ENCODE measurements around the gene DAND5. TPM values are rescaled to one million over a fixed set of nuclear protein-coding genes. Genes with fewer than 3 reads are reported as not detected.

Gene DAND5
- total RNA-seq, 1 donor from 2014 or later: 0.10 TPM

DNA sequence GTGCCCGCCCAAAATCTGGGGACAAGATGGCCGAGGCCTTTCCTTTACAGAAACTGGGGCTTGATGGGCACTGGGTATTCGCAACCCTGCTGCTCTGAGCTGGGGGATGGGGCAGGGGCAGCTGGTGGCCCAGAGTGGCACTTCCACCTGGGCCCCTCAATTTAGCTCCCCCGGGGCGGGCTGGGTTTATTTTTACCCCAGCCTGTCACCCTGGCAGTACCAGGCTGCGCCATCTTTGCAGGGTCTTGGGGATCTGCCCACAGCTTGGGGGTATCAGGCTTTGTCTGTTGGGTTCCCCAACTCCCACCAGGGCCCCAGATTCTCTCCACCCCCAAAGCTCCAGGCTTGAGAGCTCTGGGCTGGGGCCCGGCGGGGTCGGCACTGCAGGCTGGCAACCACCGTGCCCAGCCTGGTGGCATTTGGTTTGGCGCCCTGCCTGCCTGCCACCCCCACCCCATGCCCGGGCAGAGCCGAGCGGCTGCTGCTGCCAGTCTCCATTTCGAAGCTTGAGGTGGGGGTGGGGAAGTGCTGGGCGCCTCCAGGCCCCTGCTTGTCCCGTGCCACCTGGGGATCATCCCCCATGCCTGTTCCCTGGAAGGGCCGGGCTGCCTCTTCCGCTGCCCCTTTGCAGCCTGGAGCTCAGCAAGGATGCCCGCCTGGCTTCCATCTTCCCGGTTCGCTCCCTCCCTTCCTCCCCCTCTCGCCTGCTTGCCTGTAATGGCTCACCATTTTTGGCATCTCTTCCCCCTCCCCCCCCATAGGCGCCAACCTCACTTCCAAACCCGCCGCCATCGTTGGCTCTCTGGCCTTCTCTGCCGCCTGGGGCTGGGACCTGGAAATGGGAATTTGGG lies 37.3 kb downstream of the DAND5 start:
- intact Hi-C loops (cut with micrococcal nuclease): no loop called here

- intact Hi-C loops (cut with micrococcal nuclease): no loop called here
These were observed 38.1 kb downstream of the DAND5 start for GRCh38 chr19:13007292-13008045.

DNA sequence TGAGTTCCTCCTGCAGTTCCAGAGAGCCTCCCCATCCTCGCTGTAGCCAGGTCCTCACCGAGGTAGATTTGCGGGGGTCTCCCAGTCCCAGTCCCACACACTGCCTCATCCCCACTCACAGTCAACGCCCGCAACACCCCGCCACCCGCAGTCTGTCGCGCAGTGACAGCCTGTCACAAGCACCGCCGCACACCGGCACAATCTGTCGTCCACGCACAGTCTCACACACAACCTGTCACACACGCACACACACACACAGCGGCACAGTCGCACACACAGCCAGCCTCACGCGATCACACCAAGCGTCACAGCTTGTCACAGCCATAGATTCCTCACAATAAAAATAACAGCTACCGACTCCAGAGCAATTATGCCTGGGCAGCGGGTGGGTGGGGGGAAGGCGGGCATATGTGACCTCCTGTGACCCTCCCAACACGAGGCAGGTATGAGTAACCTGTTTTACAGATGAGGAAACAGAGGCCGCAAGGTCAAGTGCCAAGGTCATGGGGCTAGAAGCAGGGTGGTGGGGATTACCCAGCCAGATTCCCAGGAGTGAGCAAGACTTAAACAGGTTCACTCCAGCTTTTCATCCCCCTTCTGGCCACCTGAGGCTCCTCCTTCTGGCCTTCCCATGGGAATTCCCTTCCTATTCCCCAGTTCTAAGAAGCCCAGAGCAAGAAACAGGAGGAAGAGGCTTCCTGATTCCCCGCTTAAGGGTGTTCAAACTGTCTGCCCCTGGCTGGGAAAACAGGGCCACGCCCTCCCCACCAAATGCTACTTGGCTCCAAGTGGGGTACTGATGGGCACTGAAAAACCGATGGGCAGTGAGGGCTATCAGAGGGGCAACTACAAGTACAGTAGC lies 39.8 kb downstream of the DAND5 start:
- intact Hi-C loops (cut with micrococcal nuclease): no loop called here

- intact Hi-C loops (cut with micrococcal nuclease): no loop called here
These were observed 40.9 kb downstream of the DAND5 start for GRCh38 chr19:13010038-13010991.

- intact Hi-C loops (cut with micrococcal nuclease): no loop called here
These were observed 41.7 kb downstream of the DAND5 start for GRCh38 chr19:13010992-13011652.

- intact Hi-C loops (cut with micrococcal nuclease): loop anchor here (2.0 kb wide), 1 partner anchor 85 kb away; no protein-coding TSS in a partner anchor
These were observed 42.4 kb downstream of the DAND5 start for GRCh38 chr19:13011653-13012389.

DNA sequence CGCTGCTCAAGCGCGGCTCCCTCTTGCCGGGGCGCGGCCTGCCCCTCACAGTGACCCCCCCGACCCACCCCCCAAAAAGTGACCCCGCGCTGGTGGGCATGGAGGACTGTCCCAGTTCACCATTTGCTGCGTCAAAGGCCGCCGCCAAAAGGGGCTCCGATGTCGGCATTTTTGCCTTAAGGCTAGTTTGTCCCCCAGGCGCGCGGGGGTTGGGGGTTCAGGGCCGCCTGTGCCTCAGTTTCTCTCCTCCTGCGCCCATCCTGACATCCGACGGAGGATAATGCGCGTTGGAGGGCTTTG lies 43.0 kb downstream of the DAND5 start:
- intact Hi-C loops (cut with micrococcal nuclease): loop anchor here (2.0 kb wide), 1 partner anchor 84 kb away; no protein-coding TSS in a partner anchor

GRCh38 chr19:13012690-13013608 lies 43.6 kb downstream of the DAND5 start:
- intact Hi-C loops (cut with micrococcal nuclease): loop anchor here (2.0 kb wide), 1 partner anchor 84 kb away; no protein-coding TSS in a partner anchor

DNA sequence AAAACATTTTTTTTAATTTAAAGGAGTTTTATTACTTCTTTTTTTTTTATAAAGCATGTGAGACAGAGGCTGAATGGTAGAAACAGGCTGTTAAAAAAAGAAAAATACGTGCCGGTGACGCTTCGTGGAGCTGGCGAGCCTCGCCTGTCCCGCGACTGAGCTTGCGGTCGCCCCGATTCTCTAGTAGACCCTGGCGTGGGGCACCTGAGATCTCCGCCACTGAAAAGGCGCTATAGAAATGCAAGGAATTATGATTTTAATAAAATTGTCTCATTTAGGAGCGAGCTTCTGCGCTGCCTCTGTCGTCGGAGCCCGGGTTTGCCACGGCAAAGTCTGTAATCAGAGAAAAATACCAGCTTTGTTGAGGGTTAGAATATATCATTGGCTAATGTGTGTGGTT lies 44.3 kb downstream of the DAND5 start:
- intact Hi-C loops (cut with micrococcal nuclease): loop anchor here (2.0 kb wide), 1 partner anchor 83 kb away; no protein-coding TSS in a partner anchor

- intact Hi-C loops (cut with micrococcal nuclease): no loop called here
These were observed 44.9 kb downstream of the DAND5 start for GRCh38 chr19:13014101-13014920.

DNA sequence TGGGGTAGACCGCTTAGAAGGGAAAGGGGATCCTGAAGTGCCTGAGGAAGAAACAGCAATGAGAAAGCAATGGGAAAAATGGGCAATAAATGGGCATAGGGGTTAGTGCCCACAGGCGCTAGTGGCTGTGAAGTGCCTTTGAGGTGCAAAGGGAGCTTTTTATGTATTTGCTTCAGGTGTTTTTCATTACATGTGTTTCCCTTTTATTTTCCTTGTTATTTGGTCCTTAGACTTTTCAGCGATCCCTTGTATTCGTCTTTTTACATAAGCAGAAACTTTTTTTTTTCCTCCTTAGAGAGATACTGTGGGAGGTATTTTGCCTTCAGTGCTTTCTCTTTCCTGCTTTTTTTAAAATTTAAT lies 45.5 kb downstream of the DAND5 start:
- intact Hi-C loops (cut with micrococcal nuclease): no loop called here

- intact Hi-C loops (cut with micrococcal nuclease): no loop called here
These were observed 46.2 kb downstream of the DAND5 start for GRCh38 chr19:13015361-13016223.

DNA sequence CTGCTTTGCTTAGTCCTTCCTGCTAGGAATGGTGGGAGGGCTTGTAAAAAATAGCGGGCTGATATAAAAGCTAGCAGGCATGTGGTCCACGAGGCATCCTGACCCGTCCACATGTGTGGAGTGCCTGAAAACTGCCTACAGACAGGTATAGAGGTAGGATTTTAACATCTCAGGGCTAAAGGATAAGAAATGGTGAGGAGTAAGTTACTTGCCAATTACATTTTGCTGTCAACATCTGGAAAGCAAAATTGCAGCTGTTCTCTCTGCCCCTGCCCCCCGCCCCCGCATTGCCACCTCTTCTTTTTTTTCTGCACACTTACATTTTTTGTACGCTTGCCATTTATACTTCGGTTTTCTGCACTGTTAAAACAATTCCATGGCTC lies 46.9 kb downstream of the DAND5 start:
- intact Hi-C loops (cut with micrococcal nuclease): no loop called here

DNA sequence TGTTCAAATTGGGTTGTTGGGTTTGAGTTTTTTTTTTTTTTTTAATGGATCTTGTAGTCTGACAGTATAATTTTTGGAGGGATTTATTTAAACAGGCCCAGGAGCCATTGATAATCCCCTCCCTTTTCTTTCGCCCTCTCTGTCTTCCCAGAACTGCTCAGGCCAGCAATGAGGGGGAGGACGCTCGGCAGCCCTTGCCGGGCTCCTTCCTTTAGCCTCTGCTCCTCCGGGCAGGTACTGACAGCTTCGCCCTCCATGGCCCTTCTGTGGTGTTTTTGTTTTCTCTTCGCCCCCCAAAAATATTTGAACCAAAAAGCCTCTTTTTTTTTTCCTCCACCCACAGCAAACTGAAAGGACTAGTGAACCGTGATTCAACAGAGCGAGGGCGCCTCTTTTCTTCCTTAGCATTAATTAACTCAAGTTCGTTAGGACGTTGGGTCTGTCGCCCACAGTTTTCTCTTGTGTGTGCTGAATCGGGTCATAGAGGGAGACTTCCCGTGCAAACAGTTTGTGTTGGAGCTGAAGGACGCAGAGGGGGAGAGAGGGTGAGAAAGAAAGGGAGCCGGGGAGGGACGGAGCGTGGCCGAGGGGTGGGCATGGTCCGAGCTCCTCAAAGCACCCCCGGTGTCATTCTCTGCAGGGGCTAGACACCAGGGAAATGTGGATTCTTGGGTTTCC lies 47.4 kb downstream of the DAND5 start:
- intact Hi-C loops (cut with micrococcal nuclease): no loop called here

DNA sequence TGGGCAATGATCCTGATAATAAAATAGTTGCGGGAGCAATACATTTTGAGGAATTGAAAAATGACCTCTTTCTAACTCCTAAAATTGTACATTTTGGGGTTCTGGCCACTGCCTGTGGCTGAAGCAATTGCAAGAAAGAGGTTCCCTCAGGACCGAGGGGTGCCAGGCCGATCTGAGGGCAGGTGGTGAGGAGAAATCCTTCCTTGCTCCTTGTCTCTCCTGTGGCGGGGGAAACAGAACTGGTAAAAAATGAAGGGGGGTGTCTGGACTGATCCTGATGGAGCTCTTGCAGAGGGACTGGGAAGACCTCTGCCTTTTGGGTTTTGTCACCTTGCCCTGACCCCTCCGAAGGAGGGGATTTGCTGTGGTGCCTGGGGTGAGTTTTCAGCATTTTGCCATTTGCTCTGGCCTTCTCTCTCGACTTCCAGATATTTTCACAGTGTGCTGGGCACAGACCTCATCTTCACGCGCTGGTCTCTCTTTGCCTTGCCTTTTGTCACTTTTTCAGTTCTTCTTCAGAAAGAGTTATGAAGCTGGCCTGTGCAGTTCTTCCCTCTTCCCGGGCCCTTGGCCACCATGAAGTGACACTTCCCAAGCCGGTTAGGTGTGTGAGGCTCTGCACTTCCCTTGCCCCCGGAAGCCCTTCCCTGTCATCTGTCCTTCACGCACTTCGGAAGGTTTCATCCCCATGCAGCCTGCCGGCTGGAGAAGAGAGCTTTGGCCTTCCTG lies 48.1 kb downstream of the DAND5 start:
- intact Hi-C loops (cut with micrococcal nuclease): no loop called here
